ENCODE measurements around the gene HPS1.

Gene HPS1

GRCh38 chr10:98463976-98464754 lies 17.4 kb upstream of the HPS1 start:
- DNase-seq = no peak

- no peak for DNase-seq
Observed at GRCh38 chr10:98463016-98463415, 16.3 kb upstream of the HPS1 start.

GRCh38 chr10:98461500-98461842 lies 14.7 kb upstream of the HPS1 start:
- no peak for DNase-seq

GRCh38 chr10:98460837-98461499 lies 14.2 kb upstream of the HPS1 start:
- no peak for DNase-seq

GRCh38 chr10:98458809-98459784 lies 12.4 kb upstream of the HPS1 start:
- DNase-seq = no peak

GRCh38 chr10:98457721-98458120 lies 11.0 kb upstream of the HPS1 start:
- no peak for DNase-seq

- no peak for DNase-seq
Observed at GRCh38 chr10:98456686-98457482, 10.1 kb upstream of the HPS1 start.

- no peak for DNase-seq
Observed at GRCh38 chr10:98456043-98456570, 9.4 kb upstream of the HPS1 start.

GRCh38 chr10:98453729-98454128 lies 7.0 kb upstream of the HPS1 start:
- DNase-seq = no peak

- DNase-seq = no peak
Observed at GRCh38 chr10:98450618-98451017, 3.9 kb upstream of the HPS1 start.

GRCh38 chr10:98449287-98449686 lies 2.6 kb upstream of the HPS1 start:
- DNase-seq = no peak

GRCh38 chr10:98446151-98446660 lies 529 bp downstream of the HPS1 start:
- peak; percentile 49 for DNase-seq

- no peak for DNase-seq
Observed at GRCh38 chr10:98445200-98445812, 1.4 kb downstream of the HPS1 start.

- no peak for DNase-seq
Observed at GRCh38 chr10:98444314-98445006, 2.3 kb downstream of the HPS1 start.

GRCh38 chr10:98438715-98439114 lies 8.0 kb downstream of the HPS1 start:
- DNase-seq = no peak

GRCh38 chr10:98436704-98437103 lies 10.0 kb downstream of the HPS1 start:
- DNase-seq = no peak

GRCh38 chr10:98435178-98435577 lies 11.6 kb downstream of the HPS1 start:
- DNase-seq = no peak

GRCh38 chr10:98433881-98434732 lies 12.6 kb downstream of the HPS1 start:
- no peak for DNase-seq

GRCh38 chr10:98433371-98433770 lies 13.4 kb downstream of the HPS1 start:
- no peak for DNase-seq

- DNase-seq = no peak
Observed at GRCh38 chr10:98432330-98432729, 14.4 kb downstream of the HPS1 start.

All from stimulated activated CD4-positive, alpha-beta T cell treated with anti-CD3 and anti-CD28 coated beads, Interleukin-4, amount 100 ng/mL, for 1 hour (primary cell).